Fibroblast of mammary gland (primary cell): ENCODE results near the gene SH3GL3.

Source experiments
- DNase-seq: peaks from one replicate; pipeline ENCODE4 v3.0.0-alpha.2; 2010; ENCODE audit warnings: low read depth
- H3K4me3 ChIP-seq: 2 replicates; pipeline ENCODE4 v1.5.1; 2011; ENCODE audit warnings: low read depth, mild to moderate bottlenecking, low read length, moderate library complexity; ENCODE audit not compliant: control insufficient read depth
- CTCF ChIP-seq: conservative IDR thresholded peaks from 2 replicates; pipeline ENCODE4 v1.5.1; 2011; ENCODE audit warnings: low read depth, low read length, inconsistent platforms; ENCODE audit not compliant: control insufficient read depth, insufficient read depth

Gene SH3GL3

GRCh38 chr15:83595191-83595590 lies 148.1 kb downstream of the SH3GL3 start:
- no peak for DNase-seq
- H3K4me3 ChIP-seq: no peak overlapping the region
- TF ChIP-seq CTCF: no peak

- no peak overlapping the region for H3K4me3 ChIP-seq
- DNase-seq: no peak
- no peak for TF ChIP-seq CTCF
These were observed 150.9 kb downstream of the SH3GL3 start for GRCh38 chr15:83598031-83598430.

GRCh38 chr15:83602021-83602420 lies 154.9 kb downstream of the SH3GL3 start:
- DNase-seq: no peak
- H3K4me3 ChIP-seq: no peak overlapping the region
- no peak for TF ChIP-seq CTCF

GRCh38 chr15:83604549-83604948 lies 157.4 kb downstream of the SH3GL3 start:
- DNase-seq: no peak
- TF ChIP-seq CTCF: no peak
- H3K4me3 ChIP-seq: no peak overlapping the region

GRCh38 chr15:83605111-83605945 lies 158.2 kb downstream of the SH3GL3 start:
- no peak for TF ChIP-seq CTCF
- H3K4me3 ChIP-seq: no peak overlapping the region
- DNase-seq: no peak

- H3K4me3 ChIP-seq: no peak overlapping the region
- TF ChIP-seq CTCF: no peak
- DNase-seq: no peak
These were observed 163.0 kb downstream of the SH3GL3 start for GRCh38 chr15:83610132-83610531.
